LNCaP clone FGC (cell line): Measurements from ENCODE around the gene FILIP1L.

Experiments used
- DNase-seq: peaks from one replicate; pipeline ENCODE4 v3.0.0-alpha.2; 2011; ENCODE audit warnings: low read depth
- H3K4me3 ChIP-seq: 2 replicates; pipeline ENCODE4 v1.5.1; 2011; ENCODE audit warnings: mild to moderate bottlenecking, low read depth, low read length, control low read depth
- TF ChIP-seq, protein P1 (sequence below): IDR thresholded peaks from 2 replicates; pipeline ENCODE4 v1.5.1; 2012; ENCODE audit warnings: mild to moderate bottlenecking; ENCODE audit not compliant: control insufficient read depth, insufficient read depth; ENCODE audit errors: extremely low read depth

FILIP1L gene

DNA sequence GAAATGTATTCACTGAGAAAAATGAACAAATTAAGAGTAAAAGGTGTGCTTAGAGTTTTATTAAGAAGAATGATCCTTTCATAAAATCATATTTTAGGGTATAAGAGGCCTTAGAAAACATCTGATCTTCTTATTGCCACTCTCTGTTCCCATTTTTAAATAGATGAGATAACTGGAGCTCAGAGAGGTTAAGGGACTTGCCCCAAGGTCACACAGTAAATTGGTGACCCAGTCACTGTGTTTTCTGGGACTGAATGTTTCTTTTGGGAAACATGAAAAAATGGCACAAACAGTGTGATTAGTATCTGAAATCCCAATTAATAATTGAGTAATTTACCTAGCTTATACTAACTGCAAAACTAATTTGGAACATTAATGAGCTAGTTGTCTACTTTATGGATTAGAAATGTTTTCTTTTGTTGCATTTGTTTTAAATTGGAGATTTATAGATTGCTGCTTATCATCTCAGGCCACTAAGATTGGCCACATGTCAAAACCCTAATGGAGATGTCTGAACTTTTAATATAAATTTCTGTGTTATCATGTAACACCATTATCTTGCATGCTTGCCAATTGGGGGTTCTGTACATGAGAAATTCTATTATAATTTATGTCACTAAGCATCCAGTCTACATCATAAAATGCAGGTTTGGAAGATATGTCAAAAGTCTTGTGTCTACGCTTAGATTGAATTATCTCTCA lies 231.7 kb downstream of the FILIP1L start:
- TF ChIP-seq, protein P1, sequence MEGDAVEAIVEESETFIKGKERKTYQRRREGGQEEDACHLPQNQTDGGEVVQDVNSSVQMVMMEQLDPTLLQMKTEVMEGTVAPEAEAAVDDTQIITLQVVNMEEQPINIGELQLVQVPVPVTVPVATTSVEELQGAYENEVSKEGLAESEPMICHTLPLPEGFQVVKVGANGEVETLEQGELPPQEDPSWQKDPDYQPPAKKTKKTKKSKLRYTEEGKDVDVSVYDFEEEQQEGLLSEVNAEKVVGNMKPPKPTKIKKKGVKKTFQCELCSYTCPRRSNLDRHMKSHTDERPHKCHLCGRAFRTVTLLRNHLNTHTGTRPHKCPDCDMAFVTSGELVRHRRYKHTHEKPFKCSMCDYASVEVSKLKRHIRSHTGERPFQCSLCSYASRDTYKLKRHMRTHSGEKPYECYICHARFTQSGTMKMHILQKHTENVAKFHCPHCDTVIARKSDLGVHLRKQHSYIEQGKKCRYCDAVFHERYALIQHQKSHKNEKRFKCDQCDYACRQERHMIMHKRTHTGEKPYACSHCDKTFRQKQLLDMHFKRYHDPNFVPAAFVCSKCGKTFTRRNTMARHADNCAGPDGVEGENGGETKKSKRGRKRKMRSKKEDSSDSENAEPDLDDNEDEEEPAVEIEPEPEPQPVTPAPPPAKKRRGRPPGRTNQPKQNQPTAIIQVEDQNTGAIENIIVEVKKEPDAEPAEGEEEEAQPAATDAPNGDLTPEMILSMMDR: no peak
- H3K4me3 ChIP-seq: no peak overlapping the region
- no peak for DNase-seq

DNA sequence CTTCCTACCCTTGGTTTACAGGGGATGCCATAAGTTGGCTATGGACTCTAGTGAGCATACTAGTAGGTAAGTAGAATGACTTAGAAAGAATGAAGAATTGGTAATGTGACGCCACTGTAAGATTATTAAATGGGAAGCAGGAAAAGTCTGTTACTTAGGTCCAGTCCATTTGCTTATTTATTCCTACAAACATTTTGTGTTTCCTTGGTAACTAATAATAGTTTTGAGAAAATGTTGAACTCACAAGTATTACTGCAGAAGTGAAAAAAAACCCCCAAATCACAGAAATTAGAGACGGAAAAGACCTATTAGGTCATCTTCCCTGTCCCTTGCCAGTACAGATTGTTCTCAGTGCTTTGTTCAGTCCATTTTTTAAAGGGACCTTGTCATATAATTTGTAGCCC lies 233.2 kb downstream of the FILIP1L start:
- TF ChIP-seq, protein P1: no peak
- H3K4me3 ChIP-seq: no peak overlapping the region
- DNase-seq: no peak

DNA sequence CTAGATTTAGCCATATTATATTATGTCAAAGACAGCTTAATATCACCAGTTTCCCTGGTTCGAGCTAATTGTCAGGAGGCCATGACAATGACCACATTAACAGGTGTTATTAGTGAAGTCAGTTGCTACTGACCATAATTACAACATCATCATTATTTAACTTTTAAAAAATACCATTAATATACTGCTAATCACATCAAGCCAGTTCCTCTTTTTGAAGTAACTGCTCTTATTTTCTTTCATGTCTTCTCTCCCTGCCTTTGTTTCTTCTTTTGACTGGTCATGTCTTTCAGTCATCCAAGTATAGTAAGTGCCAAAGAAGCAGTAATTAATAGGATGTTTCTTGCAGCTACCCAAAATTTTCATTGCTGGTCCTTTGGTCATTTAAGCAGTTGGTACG lies 235.0 kb downstream of the FILIP1L start:
- H3K4me3 ChIP-seq: no peak overlapping the region
- TF ChIP-seq, protein P1: no peak
- DNase-seq: no peak

DNA sequence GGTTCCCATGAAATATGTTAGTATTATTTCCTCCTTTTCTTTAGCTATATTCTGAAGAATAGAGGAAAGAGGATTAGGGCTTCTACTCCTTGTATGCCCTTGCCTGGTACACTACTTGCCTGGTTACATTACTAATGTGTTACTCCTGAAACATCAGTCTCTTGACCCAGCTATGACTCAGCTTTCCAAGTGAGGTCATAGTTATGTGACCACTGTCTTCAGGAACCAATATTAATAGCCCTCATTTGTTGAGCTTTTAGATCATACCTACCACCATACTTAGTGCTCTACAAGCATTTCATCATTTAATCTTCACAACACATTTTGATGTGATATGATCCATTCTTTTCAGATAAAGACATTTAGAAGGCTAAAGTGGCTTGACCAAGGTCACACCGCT lies 236.3 kb downstream of the FILIP1L start:
- TF ChIP-seq, protein P1: no peak
- no peak for DNase-seq

DNA sequence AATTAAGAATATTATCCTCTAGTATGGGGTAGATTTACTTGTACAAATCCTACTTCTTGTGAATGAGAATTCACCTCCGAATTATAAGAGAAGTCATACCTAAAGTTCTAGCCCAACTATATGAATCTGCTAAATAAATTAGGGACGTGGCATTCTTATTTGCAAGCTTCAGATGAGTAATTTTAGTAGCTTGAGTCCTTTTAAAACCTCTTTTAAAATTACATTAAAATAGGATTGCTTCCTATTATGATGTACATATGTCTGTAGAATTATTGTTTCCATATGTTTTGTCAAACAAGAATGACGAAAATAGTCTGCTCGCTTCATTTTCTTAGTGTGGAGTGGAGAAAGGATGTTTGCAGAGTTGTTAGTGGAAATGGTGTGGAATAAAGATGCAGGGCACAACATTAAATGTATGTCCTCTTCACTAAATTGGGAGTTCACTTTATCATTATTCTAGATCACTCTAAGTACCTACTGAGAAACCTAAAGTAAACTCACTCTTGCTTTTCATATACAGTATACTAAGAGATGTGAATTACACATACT lies 237.2 kb downstream of the FILIP1L start:
- TF ChIP-seq, protein P1: no peak
- H3K4me3 ChIP-seq: no peak overlapping the region
- no peak for DNase-seq

More for the DNA sequence above, 236.3 kb downstream of the FILIP1L start:
- no peak overlapping the region for H3K4me3 ChIP-seq

DNA sequence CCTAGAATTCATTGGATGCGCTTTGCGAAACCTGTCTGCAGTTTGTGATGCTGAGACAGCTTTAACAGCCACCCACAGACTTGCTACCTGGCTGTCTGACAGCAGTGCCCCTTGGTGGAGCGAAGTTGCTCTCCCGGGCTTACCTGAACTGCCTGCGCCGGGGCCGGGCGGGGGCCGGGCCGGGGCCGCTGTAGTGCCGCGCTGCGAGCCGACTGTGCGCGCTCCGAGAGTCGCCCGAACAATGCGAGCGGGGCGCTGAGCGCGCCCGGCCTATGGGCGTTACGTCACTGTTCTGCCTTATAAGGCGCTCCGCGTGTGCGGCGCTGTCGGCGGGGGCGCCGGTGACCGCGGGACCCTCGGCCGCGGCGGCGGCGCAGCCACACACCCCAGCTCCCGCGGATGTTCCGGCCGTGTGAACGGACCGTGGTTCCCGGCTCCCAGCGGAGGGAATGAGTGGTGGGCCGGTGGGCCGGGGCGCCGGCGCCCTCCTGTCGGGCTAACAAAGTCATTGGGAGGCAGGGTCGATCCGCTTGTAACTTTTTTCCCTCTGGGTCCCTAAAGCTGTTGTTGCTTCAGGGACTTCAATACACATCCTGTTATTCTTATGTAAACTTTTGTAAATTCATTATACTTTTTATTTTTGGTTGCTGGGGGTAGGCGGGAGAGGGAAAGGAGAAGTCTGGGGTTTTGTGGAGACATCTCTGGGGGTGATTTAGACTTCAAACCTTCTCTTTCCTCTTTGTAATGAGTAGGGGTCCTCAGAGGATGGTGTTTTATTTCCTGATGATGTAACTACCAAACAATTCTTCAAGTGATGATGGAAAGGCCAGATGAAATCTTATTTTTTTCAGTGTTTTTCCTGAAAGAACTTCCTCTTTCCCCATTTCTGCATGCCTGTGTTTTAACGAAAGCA lies 238.1 kb downstream of the FILIP1L start:
- no peak for DNase-seq
- H3K4me3 ChIP-seq: no peak overlapping the region
- TF ChIP-seq, protein P1: no peak

DNA sequence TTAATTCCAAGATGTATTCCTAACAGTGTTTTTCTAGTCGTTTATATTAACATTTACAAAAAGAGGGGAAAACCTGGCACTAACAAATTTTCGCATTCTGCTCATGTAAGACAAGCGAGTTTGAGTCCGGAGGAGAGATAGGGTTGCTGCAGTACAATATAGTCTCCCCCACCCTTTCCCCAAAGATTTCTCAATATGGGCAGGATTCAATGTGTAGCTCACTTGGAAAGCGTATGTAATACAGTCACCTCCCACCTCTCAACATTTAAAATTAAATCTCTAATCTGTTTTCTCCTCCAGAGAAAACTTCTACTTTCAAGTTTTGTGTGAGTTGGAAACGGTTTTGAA lies 238.7 kb downstream of the FILIP1L start:
- no peak for DNase-seq
- TF ChIP-seq, protein P1: no peak
- H3K4me3 ChIP-seq: no peak overlapping the region
